ENCODE measurements around the gene GPR45. TPM values are rescaled to one million over a fixed set of nuclear protein-coding genes. Genes with fewer than 3 reads are reported as not detected.
A peak's percentile ranks its signal among the peaks of the same experiment; 100 is the strongest.

GPR45 gene, protein sequence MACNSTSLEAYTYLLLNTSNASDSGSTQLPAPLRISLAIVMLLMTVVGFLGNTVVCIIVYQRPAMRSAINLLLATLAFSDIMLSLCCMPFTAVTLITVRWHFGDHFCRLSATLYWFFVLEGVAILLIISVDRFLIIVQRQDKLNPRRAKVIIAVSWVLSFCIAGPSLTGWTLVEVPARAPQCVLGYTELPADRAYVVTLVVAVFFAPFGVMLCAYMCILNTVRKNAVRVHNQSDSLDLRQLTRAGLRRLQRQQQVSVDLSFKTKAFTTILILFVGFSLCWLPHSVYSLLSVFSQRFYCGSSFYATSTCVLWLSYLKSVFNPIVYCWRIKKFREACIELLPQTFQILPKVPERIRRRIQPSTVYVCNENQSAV
- not detected for total RNA-seq
- polyA plus RNA-seq, result under 1 TPM in 1 of 3 donors, not detected in 2; 0.16 TPM
- 0 reads per million in 6 experiments for total RNA-seq

DNA sequence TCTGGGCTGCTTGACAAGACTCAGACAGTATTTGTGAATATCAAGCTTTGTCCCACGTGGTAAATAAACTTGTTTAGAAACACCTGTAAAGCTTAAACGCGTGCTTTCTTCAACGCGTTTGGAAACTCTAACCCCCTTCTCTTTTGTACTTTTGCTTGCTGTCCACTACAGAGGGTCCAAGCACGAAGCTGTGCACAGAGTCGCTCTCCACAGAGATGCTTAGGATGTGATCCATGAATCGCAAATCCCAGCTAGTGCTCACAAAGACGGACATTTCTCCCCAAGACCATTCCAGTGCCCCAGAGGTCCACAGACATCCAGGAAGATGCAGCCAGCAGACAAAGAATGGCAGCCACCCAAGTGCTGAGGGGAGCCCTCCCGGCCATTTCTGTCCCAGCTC, at the start of gene GPR45:
Gene GPR45, plus strand, starts transcription at position 301 of the 400 bp plus-strand sequence. CDS start 116 bp downstream, outside the sequence.
- POLR2A ChIA-PET, result no interaction called here
- Mint-ChIP-seq H3K27me3 (peaks cover 0 to 18% (median 8%) of the 10 kb centered on the region in 5 donors), H3K27ac (peak within 1 kb of the TSS in 1 of 10 donors; percentile 5), H3K36me3 (no peaks in the 10 kb centered on the region), H3K9me3 (no peaks in the 10 kb centered on the region), H3K4me1 (peaks cover 1 to 21% (median 7%) of the 10 kb centered on the region in 4 donors), H3K4me3 (no peak within 1 kb of the TSS)
- DNase-seq, result no peak
- no peak for ATAC-seq

DNA sequence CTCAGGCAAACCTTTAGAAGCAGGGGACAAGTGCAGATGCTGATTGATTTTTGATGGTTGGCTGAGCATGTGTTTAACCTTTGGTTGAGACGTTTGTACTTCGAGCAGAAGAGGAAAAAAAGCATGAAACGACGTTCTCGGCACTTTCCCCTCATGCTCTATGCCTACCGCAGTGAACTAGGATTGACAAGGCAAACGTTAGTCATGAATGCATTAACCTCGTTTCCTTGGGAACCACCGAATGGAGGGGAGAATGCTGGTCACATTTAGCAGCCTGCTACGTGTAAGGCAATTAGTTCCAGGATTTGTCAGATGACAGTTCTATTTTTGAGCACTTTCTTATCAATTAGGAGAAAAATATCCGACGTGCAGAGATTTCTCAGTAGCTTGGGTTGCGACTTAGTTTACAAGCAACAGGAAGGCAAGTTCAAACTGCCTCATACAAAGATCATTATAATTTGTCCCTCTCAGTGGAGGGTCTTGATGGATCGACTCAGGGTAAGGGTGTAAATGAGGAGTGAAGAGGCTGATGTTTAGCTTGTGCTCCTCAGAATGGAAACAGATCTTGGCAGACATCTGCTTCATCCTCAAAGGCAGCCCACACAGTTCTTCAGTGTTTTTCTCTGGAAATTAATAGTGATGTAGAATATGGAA, 47.4 kb upstream of the GPR45 start:
- H3K27ac Mint-ChIP-seq, result no peak overlapping the region
- DNase-seq, result no peak
- POLR2A ChIA-PET, result no interaction called here

DNA sequence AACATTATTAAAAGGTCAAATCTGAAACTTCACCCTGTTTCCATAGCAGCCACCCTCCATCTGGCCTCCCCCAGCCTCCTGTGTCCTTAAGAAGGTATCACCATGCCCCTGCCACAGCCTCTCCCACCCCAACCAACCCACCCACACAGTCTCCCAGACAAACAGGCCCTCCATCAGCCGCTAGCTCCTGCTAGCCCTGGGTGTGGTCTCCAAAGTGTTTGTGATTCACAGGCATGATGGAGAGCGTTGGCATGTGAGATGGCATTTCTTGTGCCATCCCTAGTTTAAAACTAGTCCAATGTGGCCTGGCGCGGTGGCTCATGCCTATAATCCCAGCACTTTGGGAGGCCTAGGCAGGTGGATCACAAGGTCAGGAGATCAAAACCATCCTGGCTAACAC, 44.9 kb upstream of the GPR45 start:
- no peak overlapping the region for H3K27ac Mint-ChIP-seq
- POLR2A ChIA-PET, result no interaction called here
- H3K27me3 Mint-ChIP-seq, result peaks cover 11 to 32% (median 20%) of the 10 kb centered on the region in 5 donors
- H3K4me3 Mint-ChIP-seq, result no peak overlapping the region
- peaks cover 0 to 11% (median 0%) of the 10 kb centered on the region in 3 donors for H3K36me3 Mint-ChIP-seq
- DNase-seq (no peak), ATAC-seq (no peak)
- H3K4me1 Mint-ChIP-seq, result no peaks in the 10 kb centered on the region
- peaks cover 0 to 20% (median 8%) of the 10 kb centered on the region in 9 donors for H3K9me3 Mint-ChIP-seq

More for the DNA sequence above, 47.4 kb upstream of the GPR45 start:
- H3K27me3 Mint-ChIP-seq, result peaks cover 23 to 33% (median 26%) of the 10 kb centered on the region in 5 donors
- H3K9me3 Mint-ChIP-seq, result peaks cover 7 to 32% (median 12%) of the 10 kb centered on the region in 9 donors
- no peak for ATAC-seq
- no peaks in the 10 kb centered on the region for H3K4me1 Mint-ChIP-seq
- H3K36me3 Mint-ChIP-seq, result peaks cover 0 to 11% (median 4%) of the 10 kb centered on the region in 3 donors
- H3K4me3 Mint-ChIP-seq, result no peak overlapping the region

DNA sequence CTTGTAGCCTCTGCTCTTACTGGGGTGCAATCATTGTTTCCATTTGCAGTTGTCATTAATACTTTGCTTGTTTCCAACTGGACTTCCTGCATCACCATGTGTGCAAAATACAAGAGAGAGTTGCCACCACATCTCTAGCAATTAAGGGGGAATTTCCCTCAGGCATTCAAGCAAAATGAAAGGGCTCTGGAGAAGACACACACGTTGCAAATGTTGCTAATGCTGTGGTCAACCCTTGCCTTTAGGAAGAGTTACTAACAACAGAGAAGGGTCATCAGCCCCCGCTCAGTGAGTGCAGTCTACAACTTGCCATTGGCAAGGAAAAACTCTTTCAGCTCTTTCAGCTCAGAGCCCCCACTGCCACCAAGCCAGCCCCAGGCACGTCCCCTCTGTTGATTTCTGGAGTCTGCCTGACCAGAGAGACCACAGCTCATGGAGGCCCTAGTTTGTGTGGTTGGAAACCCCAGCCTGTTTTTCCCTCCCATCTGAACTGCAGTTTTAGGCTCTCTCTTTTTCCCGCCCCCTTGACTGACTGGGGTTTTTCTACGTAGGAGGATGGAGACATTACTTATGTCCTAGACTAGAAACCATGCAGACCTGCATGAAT, 25.9 kb upstream of the GPR45 start:
- POLR2A ChIA-PET, result no interaction called here
- Mint-ChIP-seq H3K36me3 (no peaks in the 10 kb centered on the region), H3K4me1 (peaks cover 0 to 2% (median 0%) of the 10 kb centered on the region in 4 donors), H3K27me3 (peaks cover 4 to 37% (median 6%) of the 10 kb centered on the region in 5 donors), H3K9me3 (peaks cover 0 to 3% (median 0%) of the 10 kb centered on the region in 9 donors), H3K27ac (peak overlapping the region in 1 of 10 donors; percentile 63), H3K4me3 (no peak overlapping the region)
- ATAC-seq (no peak), DNase-seq (no peak)

DNA sequence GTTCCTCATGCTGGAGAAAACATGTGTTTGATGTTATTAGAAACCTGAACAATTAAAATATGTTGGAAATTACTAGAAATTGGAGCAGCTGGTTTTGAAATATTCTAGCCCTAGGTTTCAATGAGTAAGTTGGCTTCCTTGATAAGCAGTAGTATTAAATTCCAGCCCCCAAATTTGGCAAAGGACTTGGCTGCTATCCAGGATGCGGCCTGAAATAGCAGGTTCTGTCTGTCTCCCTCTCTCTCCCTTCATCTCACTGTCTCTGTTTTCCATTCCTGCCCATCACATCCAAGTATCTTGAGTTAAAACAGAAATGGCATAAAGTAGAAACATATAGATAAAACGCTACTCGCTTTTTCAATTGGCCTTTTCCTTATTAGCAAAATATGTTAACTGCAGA, 20.9 kb upstream of the GPR45 start:
- POLR2A ChIA-PET, result no interaction called here
- Mint-ChIP-seq H3K4me1 (no peaks in the 10 kb centered on the region), H3K27ac (no peak overlapping the region), H3K36me3 (no peaks in the 10 kb centered on the region), H3K27me3 (peaks cover 10 to 53% (median 23%) of the 10 kb centered on the region in 5 donors), H3K4me3 (no peak overlapping the region), H3K9me3 (no peaks in the 10 kb centered on the region)
- DNase-seq, result no peak
- no peak for ATAC-seq

DNA sequence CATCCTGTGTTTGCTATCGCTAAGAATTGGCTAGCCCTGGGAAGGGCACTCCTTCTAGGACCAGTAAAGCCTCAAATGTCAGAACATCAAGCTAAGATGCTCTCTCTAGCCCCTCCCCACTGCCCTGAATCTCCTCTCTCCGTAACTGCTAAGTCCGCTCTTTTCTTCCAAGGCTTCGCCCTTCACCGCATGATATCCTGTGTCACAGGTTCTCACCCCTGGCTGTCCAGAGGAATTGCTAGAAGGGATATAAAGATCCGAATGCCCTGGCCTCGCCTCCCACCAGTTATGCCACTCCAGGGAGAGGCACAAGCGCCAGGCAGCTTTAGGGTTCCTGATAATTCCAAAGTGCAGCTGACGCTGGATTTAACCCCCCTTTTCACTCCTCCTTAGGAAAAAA, 17.1 kb upstream of the GPR45 start:
- no peak for ATAC-seq
- no peak overlapping the region for H3K4me3 Mint-ChIP-seq
- H3K4me1 Mint-ChIP-seq, result no peaks in the 10 kb centered on the region
- DNase-seq, result no peak
- no peaks in the 10 kb centered on the region for H3K36me3 Mint-ChIP-seq
- H3K27ac Mint-ChIP-seq, result no peak overlapping the region
- H3K27me3 Mint-ChIP-seq, result peaks cover 8 to 30% (median 20%) of the 10 kb centered on the region in 5 donors
- no peaks in the 10 kb centered on the region for H3K9me3 Mint-ChIP-seq
- POLR2A ChIA-PET, result no interaction called here

DNA sequence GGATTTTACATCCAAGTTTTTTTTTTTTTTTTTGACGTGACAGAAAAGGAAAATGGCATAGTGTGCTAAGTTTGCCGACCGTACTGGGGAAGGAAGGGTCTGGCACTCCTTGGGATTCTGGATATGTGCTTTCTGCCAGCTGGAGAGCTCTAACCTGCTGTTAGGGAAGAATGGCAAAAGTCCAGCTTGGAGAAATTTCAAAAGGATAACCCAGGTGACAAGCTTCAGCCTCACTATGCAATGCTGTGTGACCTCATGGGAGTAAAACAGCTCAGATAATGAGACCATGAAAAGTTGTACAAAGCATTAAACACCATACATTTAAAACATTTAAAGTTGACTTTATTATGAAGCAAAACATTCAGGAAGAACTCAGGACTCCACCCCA, 10.3 kb upstream of the GPR45 start:
- Mint-ChIP-seq H3K27ac (no peak overlapping the region), H3K9me3 (no peaks in the 10 kb centered on the region), H3K36me3 (no peaks in the 10 kb centered on the region), H3K4me3 (no peak overlapping the region), H3K27me3 (peaks cover 0 to 6% (median 3%) of the 10 kb centered on the region in 5 donors), H3K4me1 (peaks cover 0 to 9% (median 2%) of the 10 kb centered on the region in 4 donors)
- no peak for ATAC-seq
- POLR2A ChIA-PET, result no interaction called here
- DNase-seq, result no peak

DNA sequence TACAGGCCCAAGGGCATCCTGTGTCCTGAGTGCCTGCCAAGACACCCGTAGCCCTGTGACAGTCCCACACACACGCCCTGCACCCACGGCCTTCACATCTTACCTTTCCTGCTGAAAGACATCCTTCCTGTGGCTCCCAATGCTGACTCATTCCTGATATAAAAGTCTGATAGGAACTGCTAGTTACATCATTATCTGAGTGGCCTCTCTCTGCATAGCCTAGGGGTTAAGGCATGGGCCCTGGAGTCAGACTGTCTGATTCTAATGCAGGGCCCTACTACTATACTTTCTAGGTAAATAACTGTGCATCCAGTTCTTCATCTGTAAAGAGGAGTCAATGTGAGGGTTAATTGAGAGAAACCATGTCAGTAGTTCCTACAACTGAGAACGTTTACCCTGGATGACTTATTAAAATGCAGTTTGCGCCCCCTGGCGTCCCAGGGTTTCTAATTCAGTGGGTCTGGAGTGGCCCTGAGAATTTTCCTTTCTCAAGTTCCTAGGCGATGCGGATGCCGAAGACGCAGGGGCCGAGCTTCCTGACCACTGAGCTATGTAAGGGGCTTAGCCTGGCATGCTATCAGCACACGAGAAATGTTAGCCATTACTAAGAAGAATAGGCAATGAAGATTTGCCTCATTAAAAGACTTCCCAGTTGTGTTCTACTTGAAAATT, 6.0 kb upstream of the GPR45 start:
- peak overlapping the region in 1 of 10 donors; percentile 6 for H3K4me3 Mint-ChIP-seq
- DNase-seq, result peak; percentile 11 to 78 (median 40)
- POLR2A ChIA-PET, result no interaction called here
- no peaks in the 10 kb centered on the region for H3K9me3 Mint-ChIP-seq
- no peaks in the 10 kb centered on the region for H3K36me3 Mint-ChIP-seq
- peaks cover 1 to 27% (median 13%) of the 10 kb centered on the region in 4 donors for H3K4me1 Mint-ChIP-seq
- peaks cover 0 to 9% (median 4%) of the 10 kb centered on the region in 5 donors for H3K27me3 Mint-ChIP-seq
- H3K27ac Mint-ChIP-seq, result peak overlapping the region in 1 of 10 donors; percentile 72
- peak; percentile 53 to 67 for ATAC-seq

DNA sequence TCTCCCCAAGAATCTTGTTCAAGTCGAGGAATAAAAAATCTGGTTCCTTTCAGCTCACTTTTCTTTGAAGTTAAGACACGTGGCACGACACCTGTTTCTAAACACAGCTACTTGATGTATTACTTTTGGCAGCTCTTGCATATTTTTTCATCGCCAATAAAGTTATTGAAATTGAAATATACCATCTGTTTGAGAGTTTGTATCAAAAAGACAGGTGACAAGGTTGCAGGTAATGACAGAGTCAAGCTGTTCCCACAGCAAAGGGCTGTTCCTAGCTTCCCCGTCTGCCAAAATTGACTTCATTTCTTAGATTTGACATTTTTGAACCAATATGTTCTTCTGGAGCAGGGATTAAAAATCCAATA, 5.5 kb upstream of the GPR45 start:
- DNase-seq (no peak), ATAC-seq (no peak)
- Mint-ChIP-seq H3K27me3 (peaks cover 0 to 9% (median 5%) of the 10 kb centered on the region in 5 donors), H3K4me3 (peak overlapping the region in 1 of 10 donors; percentile 6), H3K36me3 (no peaks in the 10 kb centered on the region), H3K9me3 (no peaks in the 10 kb centered on the region), H3K4me1 (peaks cover 1 to 27% (median 13%) of the 10 kb centered on the region in 4 donors), H3K27ac (no peak overlapping the region)
- POLR2A ChIA-PET, result no interaction called here

DNA sequence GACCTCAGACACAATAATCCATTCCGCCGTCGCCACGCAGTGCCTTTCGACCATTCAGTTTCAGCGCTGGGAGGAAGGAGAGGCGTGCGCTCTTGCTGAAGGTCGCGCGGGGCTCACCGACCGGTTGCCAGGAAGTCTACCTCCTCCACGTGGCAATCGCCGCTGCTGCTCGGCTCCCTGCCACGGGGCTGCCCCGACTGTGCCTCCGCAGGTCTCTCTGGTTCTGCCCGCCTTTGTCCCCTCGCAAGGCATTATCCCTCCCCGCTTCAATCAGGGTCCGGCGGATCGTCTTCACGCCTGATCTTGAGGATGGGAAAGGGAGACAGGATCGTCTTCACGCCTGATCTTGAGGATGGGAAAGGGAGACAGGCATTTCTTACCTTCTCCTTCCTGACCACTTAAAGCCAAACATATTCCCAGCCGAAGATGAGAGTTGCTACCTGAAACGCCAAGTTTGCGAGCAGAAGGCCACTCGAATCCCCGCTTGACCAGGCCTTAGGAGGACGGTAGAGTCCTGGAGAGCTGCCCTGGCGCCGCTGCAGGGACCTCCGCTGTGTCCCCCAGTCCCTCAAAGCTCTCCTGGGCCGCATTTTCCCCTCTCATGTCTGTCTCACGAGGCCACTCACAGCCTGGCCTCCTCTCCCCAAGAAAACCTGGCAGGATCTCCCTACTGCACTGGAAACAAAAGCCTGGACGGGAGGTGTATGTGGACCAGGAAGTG, 4.3 kb upstream of the GPR45 start:
- H3K27ac Mint-ChIP-seq, result peak overlapping the region in 2 of 10 donors; percentile 43 to 92
- no peaks in the 10 kb centered on the region for H3K36me3 Mint-ChIP-seq
- peak; percentile 36 to 80 for ATAC-seq
- POLR2A ChIA-PET, result no interaction called here
- DNase-seq, result peak in 2 of 10 donors; percentile 4 to 12
- no peaks in the 10 kb centered on the region for H3K9me3 Mint-ChIP-seq
- peaks cover 1 to 27% (median 13%) of the 10 kb centered on the region in 4 donors for H3K4me1 Mint-ChIP-seq
- H3K27me3 Mint-ChIP-seq, result peaks cover 0 to 9% (median 5%) of the 10 kb centered on the region in 5 donors
- H3K4me3 Mint-ChIP-seq, result peak overlapping the region in 8 of 10 donors; percentile 34 to 75 (median 54)

DNA sequence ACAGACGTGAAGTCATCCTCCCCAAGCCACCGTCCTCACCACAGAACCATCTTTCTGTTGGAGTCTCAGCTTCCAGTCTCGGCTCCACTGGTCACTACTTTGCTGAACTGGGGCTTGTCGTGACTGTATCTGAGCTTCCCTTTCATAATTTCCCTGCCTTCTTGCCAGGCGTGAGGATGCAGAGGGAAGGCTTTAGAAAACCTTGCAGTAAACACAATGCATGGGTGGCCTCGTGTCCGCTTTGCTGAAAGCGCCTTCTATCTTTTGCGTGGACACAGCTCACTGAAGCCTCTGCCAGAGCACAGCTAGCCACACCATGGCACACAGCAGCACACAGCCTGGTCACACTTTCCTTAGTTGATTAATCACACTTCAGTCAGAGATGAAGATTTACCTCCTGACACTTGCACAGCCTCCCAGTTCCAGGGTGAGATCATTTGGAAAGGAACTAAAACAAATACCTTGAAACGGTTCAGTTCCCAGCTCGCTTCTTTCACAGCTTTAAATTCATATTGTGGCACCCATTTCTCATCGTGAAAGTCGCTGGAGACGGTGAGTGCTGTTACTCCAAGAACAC, 2.8 kb upstream of the GPR45 start:
- POLR2A ChIA-PET, result no interaction called here
- no peak for ATAC-seq
- H3K4me3 Mint-ChIP-seq, result no peak overlapping the region

DNA sequence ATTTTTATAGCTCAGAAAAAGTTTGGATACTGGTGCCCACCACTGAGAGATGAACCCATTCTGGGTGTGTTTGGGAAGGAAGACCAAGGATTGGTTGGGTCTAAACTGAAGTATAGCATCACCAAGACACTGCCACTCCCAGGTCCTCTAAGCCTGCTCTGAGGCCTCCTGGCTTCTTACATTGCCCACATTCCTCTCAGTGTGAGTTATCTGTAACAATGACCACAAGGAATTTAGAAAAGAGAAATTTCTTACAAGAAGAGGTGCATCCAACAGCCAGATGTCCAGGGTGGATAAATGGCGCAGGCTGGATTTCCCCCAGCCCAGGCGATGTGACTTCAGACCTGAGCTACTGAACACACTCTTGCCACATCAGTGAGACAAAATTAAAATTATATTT, 1.6 kb upstream of the GPR45 start:
- H3K27ac Mint-ChIP-seq, result no peak overlapping the region
- H3K36me3 Mint-ChIP-seq, result no peaks in the 10 kb centered on the region
- H3K4me3 Mint-ChIP-seq, result no peak overlapping the region
- DNase-seq, result no peak
- no peak for ATAC-seq
- peaks cover 1 to 27% (median 13%) of the 10 kb centered on the region in 4 donors for H3K4me1 Mint-ChIP-seq
- POLR2A ChIA-PET, result no interaction called here
- H3K9me3 Mint-ChIP-seq, result no peaks in the 10 kb centered on the region
- peaks cover 0 to 19% (median 10%) of the 10 kb centered on the region in 5 donors for H3K27me3 Mint-ChIP-seq

More for the DNA sequence above, 2.8 kb upstream of the GPR45 start:
- Mint-ChIP-seq H3K27ac (no peak overlapping the region), H3K9me3 (no peaks in the 10 kb centered on the region), H3K36me3 (no peaks in the 10 kb centered on the region), H3K4me1 (peaks cover 1 to 27% (median 13%) of the 10 kb centered on the region in 4 donors), H3K27me3 (peaks cover 0 to 12% (median 8%) of the 10 kb centered on the region in 5 donors)
- DNase-seq, result no peak
